ENCODE results near the gene SLC25A1.

SLC25A1 gene

DNA sequence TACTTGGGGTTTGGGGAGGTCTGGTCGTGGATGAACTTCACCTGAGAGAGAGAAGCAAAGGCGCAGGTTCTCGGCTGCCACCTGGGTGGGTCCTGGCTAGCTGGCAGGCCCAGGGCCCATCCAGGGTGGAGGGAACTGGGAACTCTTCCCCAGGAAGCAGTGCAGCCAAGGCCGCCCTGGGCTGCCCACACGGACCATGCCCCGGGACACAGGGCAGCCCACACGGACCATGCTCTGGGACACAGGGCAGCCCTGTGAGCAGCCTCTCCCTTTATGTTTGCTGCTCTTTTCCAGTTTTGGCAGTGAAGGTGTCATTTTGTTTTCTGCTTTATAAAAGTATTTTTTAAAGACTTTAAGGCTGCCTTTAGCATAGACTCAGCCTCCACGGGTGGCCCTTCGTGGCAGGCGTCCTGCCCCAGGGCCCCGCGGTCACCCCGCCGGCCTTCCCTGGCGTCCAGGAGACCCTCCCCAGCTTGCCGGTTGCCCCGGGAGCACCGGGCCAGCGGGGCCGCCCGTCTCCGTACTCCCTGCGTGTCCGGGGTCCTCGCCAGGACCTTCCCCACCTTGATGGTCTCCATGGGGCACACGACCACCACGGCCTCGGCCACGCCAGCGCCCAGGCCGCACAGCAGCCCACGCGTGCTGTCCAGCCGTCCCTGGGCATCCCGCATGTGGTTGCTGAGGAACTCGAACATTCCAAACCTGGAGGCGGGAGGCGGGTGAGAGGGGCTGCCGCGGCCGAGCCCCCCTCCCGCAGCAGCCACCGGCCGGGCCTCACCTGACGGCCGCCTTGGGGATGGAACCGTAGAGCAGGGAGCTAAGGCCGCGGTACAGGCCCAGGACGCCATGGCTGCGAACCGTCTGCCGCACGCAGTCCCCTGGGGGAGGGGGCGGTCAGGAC is 1.1 kb downstream of the SLC25A1 start:
- no peak for FAIRE-seq
- DNase-seq (ENCODE audit: insufficient read length), result no peak

DNA sequence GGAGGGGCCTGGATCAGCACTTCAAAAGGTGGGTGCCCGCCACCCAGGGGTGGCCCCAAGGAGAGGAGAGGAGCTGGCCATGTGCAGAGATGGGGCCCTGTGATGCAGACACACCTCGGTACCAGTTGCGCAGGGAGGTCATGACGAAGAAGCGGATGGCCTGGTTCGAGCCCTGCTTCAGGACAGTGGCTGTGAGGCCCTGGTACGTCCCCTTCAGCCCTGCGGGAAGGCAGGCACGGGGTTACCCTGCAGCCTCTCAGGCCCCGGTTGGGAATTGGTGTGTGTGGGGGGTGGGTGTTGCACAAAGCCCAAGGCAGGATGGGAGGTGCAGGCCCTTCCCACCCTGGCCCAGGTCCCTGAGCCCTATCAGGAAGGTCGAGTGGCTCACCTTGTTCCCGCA is 1.8 kb downstream of the SLC25A1 start:
- TF ChIP-seq POLR2AphosphoS5 (IDR thresholded peaks at IDR 0.05; ENCODE audit: low read depth, low read length) (no peak), POLR2A (IDR thresholded peaks at IDR 0.05; ENCODE audit: low read depth, low read length) (no peak), TAF1 (IDR thresholded peaks at IDR 0.05; ENCODE audit: borderline replicate concordance, low read depth, low read length) (no peak)
- FAIRE-seq (no peak), DNase-seq (ENCODE audit: insufficient read length) (no peak)

More for the DNA sequence above, 1.1 kb downstream of the SLC25A1 start:
- TF ChIP-seq TAF1 (IDR thresholded peaks at IDR 0.05; ENCODE audit: borderline replicate concordance, low read depth, low read length) (no peak), POLR2AphosphoS5 (IDR thresholded peaks at IDR 0.05; ENCODE audit: low read depth, low read length) (no peak), POLR2A (IDR thresholded peaks at IDR 0.05; ENCODE audit: low read depth, low read length) (no peak)

GRCh38 chr22:19176175-19176643 is 2.3 kb downstream of the SLC25A1 start:
- TF ChIP-seq TAF1 (IDR thresholded peaks at IDR 0.05; ENCODE audit: borderline replicate concordance, low read depth, low read length) (no peak), POLR2AphosphoS5 (IDR thresholded peaks at IDR 0.05; ENCODE audit: low read depth, low read length) (no peak), POLR2A (IDR thresholded peaks at IDR 0.05; ENCODE audit: low read depth, low read length) (no peak)

DNA sequence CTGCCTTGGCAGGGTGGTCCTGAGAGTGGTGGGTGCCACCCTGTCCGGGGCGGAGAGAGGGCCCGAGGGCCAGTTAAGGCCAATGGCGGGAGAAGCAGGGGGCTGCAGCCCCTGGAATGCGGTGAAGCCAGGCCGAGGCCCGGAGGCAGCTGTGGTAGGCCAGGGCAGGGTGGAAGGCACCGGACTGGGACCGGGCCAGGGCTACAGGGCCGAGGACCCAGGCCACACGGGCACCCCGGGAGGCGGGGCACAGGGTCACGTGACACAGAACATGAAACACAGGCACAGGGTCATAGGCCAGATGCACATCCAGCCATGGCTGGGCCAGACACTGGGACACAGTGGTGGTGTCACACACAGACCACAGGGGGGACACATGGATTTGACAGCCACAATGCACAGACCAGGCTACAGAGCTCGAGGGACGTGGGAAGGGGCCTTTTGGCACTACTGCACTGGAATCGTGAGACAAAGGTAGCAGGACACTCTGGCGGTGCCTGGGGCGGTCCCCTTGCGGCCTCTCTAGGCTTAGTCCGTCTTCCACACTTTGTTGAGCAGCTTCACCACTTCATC is 2.8 kb downstream of the SLC25A1 start:
- FAIRE-seq, result no peak
- no peak for DNase-seq (ENCODE audit: insufficient read length)
- TF ChIP-seq POLR2AphosphoS5 (IDR thresholded peaks at IDR 0.05; ENCODE audit: low read depth, low read length), result 0 out of 2 replicates have a peak, but pooled peaks have one; percentile 19
- TF ChIP-seq TAF1 (IDR thresholded peaks at IDR 0.05; ENCODE audit: borderline replicate concordance, low read depth, low read length), result no peak
- peak; percentile 37; the same call in 1 of the 2 replicates for TF ChIP-seq POLR2A (IDR thresholded peaks at IDR 0.05; ENCODE audit: low read depth, low read length)

More at GRCh38 chr22:19176175-19176643, 2.3 kb downstream of the SLC25A1 start:
- DNase-seq (ENCODE audit: insufficient read length) (no peak), FAIRE-seq (no peak)

- FAIRE-seq, result no peak
- TF ChIP-seq POLR2AphosphoS5 (IDR thresholded peaks at IDR 0.05; ENCODE audit: low read depth, low read length) (no peak), TAF1 (IDR thresholded peaks at IDR 0.05; ENCODE audit: borderline replicate concordance, low read depth, low read length) (no peak), POLR2A (IDR thresholded peaks at IDR 0.05; ENCODE audit: low read depth, low read length) (no peak)
- no peak for DNase-seq (ENCODE audit: insufficient read length)
These were observed 3.4 kb downstream of the SLC25A1 start for GRCh38 chr22:19175026-19175601.

DNA sequence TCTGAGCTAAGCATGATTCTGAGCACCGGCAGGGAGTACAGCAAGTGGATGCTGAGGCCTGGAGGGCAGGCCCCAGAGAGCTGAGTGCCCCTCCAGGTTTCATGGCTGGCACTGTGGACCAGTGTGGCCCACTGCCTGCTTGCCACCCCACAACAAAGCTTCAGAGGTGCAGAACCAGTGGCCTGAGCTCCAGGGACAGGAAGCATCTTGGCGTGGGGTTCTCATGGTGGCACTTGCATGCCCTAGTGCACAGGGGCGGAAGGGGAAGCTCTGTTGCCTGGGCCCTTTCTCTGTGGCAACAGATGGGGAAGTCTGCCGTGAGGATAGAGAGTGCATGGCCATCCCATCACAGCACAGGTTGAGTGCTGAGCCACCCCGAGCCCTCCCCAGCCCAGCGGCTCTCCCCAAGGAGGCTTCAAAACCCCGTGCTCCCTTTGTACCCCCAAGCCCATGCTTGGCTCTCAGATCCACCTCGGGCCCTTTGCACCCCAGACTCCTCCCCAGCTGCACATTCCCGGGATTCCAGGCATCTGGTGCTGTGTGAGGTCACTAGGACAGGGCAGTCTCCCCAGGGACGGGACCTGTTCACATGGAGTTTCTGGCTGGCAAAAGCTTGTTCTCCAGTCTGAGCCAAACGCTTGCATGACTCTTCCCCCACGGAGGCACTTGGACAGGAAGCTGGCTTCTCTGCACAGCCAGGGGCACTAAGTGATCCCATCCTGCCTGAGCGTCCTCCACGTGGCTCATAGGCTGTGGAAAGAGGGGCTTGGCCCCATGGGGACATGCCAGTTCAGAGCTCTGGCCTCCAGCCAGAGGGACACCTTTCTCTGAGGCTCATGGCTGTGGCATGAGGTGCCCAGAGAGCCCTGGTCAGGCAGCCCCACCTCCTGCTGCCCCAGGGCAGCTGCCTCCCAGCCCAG is 4.2 kb downstream of the SLC25A1 start:
- TF ChIP-seq POLR2A (IDR thresholded peaks at IDR 0.05; ENCODE audit: low read depth, low read length) (peak; percentile 46; the same call in 1 of the 2 replicates), POLR2AphosphoS5 (IDR thresholded peaks at IDR 0.05; ENCODE audit: low read depth, low read length) (peak; percentile 18; the same call in 1 of the 2 replicates), TAF1 (IDR thresholded peaks at IDR 0.05; ENCODE audit: borderline replicate concordance, low read depth, low read length) (no peak)
- DNase-seq (ENCODE audit: insufficient read length) (no peak), FAIRE-seq (no peak)

DNA sequence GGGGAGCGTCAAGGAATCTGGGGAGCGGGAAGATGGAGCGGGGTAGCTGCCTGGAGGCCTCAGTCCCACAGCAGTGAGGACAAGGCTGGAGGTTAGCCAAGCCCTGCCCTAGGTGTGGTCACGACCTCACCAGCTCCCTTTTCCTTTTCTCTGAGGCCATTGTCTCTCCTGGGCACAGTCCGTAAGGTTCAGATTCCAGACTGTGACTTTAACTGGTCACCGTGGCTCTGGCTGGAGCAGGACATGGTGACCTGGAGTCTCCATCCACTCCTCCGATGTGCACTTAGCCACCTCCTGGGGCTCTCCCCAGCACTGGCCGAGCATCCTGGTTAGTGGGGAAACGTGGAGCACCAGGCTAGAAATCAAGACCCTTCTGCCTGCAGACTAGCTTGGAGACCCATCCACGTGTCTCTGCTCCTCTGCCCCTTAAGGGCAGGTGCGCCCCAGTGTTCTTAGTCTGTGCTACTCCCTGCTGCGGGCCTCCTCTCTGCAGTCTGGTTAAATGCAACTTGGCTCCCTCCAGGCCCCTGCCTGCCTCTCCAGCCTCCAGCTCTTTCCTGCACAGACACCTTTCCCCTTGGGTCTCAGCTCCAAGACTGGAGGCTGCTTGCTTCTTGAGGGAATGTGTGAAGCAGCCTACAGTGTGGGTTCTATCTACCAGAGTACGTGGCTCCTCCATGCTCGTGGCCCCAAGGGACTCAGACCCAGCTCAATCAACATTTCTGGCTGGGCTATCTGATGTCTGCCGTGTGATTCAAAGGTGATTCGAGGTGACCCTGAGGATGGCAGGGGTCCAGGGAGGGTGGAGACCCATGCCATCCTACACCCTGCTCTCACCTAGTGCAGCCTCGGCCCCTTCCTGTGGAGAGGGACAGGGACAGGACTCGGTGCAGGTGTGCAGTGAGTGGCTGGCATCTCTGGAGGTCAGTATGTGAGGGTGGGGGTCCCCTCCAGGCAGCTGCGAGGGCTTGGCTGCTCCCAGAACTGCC is 5.2 kb downstream of the SLC25A1 start:
- 0 out of 2 replicates have a peak, but pooled peaks have one; percentile 2 for TF ChIP-seq POLR2A (IDR thresholded peaks at IDR 0.05; ENCODE audit: low read depth, low read length)
- no peak for TF ChIP-seq TAF1 (IDR thresholded peaks at IDR 0.05; ENCODE audit: borderline replicate concordance, low read depth, low read length)
- no peak for TF ChIP-seq POLR2AphosphoS5 (IDR thresholded peaks at IDR 0.05; ENCODE audit: low read depth, low read length)
- FAIRE-seq, result no peak
- DNase-seq (ENCODE audit: insufficient read length), result no peak

DNA sequence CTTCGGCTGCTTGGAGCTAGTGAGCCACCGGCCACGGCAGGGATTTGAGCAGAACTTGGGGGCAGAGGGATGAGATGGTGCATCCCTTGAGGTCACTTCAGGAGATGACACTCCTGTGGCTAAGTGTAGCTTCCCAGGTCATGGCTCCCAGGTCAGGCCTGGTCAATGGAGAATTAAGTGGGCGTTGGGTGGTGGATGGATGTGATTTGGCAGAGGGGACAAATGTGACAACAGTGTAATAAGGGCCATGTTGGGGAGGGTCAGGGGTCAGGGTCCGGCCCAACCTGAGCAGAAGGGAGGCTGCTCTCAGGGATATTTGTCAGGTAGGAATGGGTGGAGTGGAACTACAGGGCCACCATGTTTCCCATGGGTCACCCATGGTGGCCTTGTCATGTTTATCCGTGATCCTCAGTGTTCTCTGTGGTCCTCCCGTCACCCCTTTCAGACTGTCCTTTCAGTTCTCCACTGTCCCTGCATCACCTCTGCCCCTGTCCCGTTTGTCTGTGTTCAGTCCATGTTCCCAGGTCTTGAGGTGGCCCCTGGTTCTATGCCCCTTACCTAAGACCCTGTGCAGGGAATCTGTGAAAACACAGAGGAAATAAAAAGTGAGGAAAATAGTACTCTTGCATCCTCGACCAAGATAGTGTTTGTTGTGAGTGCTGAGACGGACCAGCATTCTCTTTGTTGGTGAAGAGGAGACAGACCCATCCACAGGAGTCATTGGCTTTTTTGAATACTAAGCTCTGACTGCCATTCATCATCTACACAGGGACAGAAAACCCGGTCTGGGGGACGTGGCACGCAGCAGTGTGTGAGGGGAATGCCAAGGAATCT is 6.1 kb downstream of the SLC25A1 start:
- no peak for DNase-seq (ENCODE audit: insufficient read length)
- no peak for TF ChIP-seq POLR2A (IDR thresholded peaks at IDR 0.05; ENCODE audit: low read depth, low read length)
- TF ChIP-seq TAF1 (IDR thresholded peaks at IDR 0.05; ENCODE audit: borderline replicate concordance, low read depth, low read length), result no peak
- TF ChIP-seq POLR2AphosphoS5 (IDR thresholded peaks at IDR 0.05; ENCODE audit: low read depth, low read length), result no peak
- FAIRE-seq, result no peak

- TF ChIP-seq TAF1 (IDR thresholded peaks at IDR 0.05; ENCODE audit: borderline replicate concordance, low read depth, low read length) (no peak), POLR2A (IDR thresholded peaks at IDR 0.05; ENCODE audit: low read depth, low read length) (no peak), POLR2AphosphoS5 (IDR thresholded peaks at IDR 0.05; ENCODE audit: low read depth, low read length) (no peak)
- FAIRE-seq (no peak), DNase-seq (ENCODE audit: insufficient read length) (no peak)
These were observed 8.6 kb downstream of the SLC25A1 start for GRCh38 chr22:19169947-19170318.

Measured in GM12892 (cell line).